Activated CD4-positive, alpha-beta T cell treated with anti-CD3 and anti-CD28 coated beads, Interleukin-2, Interleukin-6, amounts not matched to agents 100 ng/mL and 50 ng/mL, durations not matched to agents 16 hours and 8 hours (primary cell): ENCODE results near the gene CD22.

Source experiments
- DNase-seq: peaks from one replicate; pipeline ENCODE4 v3.0.0-alpha.2; 2020

CD22 gene

GRCh38 chr19:35392742-35393715 lies 64.0 kb downstream of the CD22 start:
- DNase-seq: no peak

DNA sequence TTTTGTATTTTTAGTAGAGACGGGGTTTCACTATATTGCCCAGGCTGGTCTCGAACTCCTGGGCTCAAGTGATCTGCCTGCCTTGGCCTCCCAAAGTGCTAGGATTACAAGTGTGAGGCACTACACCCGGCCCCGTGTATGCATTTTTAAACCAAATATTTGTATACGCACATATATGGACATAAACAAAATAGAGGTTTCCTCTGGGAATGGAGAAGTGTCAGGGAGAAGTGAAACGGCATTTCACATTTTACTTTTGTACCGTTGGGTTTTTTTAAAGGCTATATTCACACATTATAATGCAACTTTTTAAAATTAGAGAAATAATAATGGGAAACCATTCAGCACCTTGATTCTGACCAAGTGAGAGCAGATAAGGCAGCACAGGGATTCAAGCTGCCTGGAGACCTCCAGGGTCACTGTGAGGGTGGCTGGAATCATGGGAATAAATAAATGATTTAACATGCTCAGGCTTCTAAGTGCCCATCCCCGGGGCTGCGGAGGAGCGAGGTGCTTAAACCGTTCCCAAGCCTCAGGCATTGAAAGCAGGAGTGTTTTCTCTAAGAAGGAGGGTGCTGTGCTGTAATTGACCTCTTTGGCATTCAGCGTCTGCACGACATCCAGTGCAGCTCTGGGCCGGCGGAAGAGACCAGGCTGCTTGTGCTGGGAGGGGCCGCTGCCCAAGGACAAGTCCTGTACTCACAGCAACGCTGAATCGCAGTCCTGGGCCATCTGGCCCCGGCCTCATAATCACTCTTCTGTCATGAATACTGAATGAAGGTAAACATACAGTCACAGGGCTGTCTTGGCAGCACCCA lies 66.6 kb downstream of the CD22 start:
- DNase-seq: no peak

- DNase-seq: no peak
Observed at GRCh38 chr19:35396240-35396885, 67.4 kb downstream of the CD22 start.
